K562 (cell line): ENCODE data around the gene PTP4A2. TPM values are rescaled to one million over a fixed set of nuclear protein-coding genes. Genes with fewer than 3 reads are reported as not detected.

ENCODE experiments used
- ATAC-seq: fragments of 200-7000 bp; cut with Tn5 transposase; 3 replicates; pipeline ENCODE4 v1.9.1; 2020; ENCODE audit warnings: moderate library complexity
- BruUV-seq: library from RNA; stranded (reverse); fragments of 400-500 nt; replicated peaks from 2 replicates; lab custom pipeline; 2021; lab: Mats Ljungman, UMichigan
- CTCF ChIA-PET: fragments of 300-600 bp; formaldehyde crosslinking; extraction: SDS; loops from one replicate; lab custom pipeline; 2021; ENCODE audit warnings: low intra/inter-chr PET ratio; lab: Yijun Ruan, JAX
- POLR2A ChIA-PET: fragments of 300-600, 350-650 bp; sonication (Branson Sonifier 250); formaldehyde crosslinking; extraction: SDS; loops from one replicate; lab custom pipeline; 2021; ENCODE audit warnings: antibody characterized with exemption, inconsistent platforms; lab: Yijun Ruan, JAX
- DNase-seq, 4 experiments: peaks; one replicate each; pipeline versions ENCODE4 v3.0.0 to v3.0.0-alpha.2; 2011 to 2018; ENCODE audit warnings: low spot score in 3 of 4, mixed read lengths in 3 of 4; ENCODE audit errors: extremely low read depth in 1 of 4
- FAIRE-seq: peaks from 2 replicates; lab custom pipeline; 2011; peaks lifted over from hg19 to GRCh38; lab: Jason Lieb, UNC
- H2AFZ ChIP-seq: 2 replicates; pipeline ENCODE4 v1.6.0; 2011; ENCODE audit warnings: low read depth, low read length, control low read depth, inconsistent platforms
- H3K27ac ChIP-seq: fragments of 200-600 bp; 3 replicates; pipeline ENCODE4 v1.8.0; 2011; ENCODE audit warnings: low read depth, mild to moderate bottlenecking, control low read depth, inconsistent platforms, low read length, moderate library complexity, mixed read lengths; ENCODE audit errors: extremely low read depth
- H3K27me3 ChIP-seq, 2 experiments: fragments of 300-600 bp in 1 of 2; 2 replicates in 1 of 2; 3 replicates in 1 of 2; pipeline versions ENCODE4 v1.6.0 to v1.8.0; 2011; ENCODE audit warnings: inconsistent platforms in 2 of 2, low read length in 2 of 2, mild to moderate bottlenecking in 1 of 2, mixed read lengths in 1 of 2, moderate library complexity in 1 of 2; ENCODE audit not compliant: control insufficient read depth in 2 of 2, insufficient read depth in 2 of 2
- H3K36me3 ChIP-seq: fragments of 300-600 bp; 3 replicates; pipeline ENCODE4 v1.8.0; 2011; ENCODE audit warnings: mild to moderate bottlenecking, low read length, inconsistent platforms; ENCODE audit not compliant: control insufficient read depth, insufficient read depth
- H3K4me1 ChIP-seq, 2 experiments: fragments of 200-600 bp in 1 of 2; replicated peaks in 1 of 2; 2 replicates in 1 of 2; 3 replicates in 1 of 2; pipeline versions ENCODE4 v1.5.1 to v1.8.0; 2011; ENCODE audit warnings: inconsistent platforms in 2 of 2, low read length in 2 of 2, mild to moderate bottlenecking in 1 of 2, mixed read lengths in 1 of 2, moderate library complexity in 1 of 2; ENCODE audit not compliant: control insufficient read depth in 2 of 2, insufficient read depth in 2 of 2
- H3K4me2 ChIP-seq: 2 replicates; pipeline ENCODE4 v1.6.1; 2011; ENCODE audit warnings: low read length, control low read depth, inconsistent platforms, mixed read lengths; ENCODE audit not compliant: insufficient read depth
- H3K4me3 ChIP-seq: fragments of 200-600 bp; sonication (generic), shearing (Covaris generic); 2 replicates; pipeline ENCODE4 v1.5.1; 2016; ENCODE audit warnings: control low read depth, inconsistent platforms
- H3K79me2 ChIP-seq: fragments of 200-600 bp; 3 replicates; pipeline ENCODE4 v1.8.0; 2011; ENCODE audit warnings: low read length, inconsistent platforms; ENCODE audit not compliant: control insufficient read depth, insufficient read depth
- H3K9ac ChIP-seq, 2 experiments: 2 replicates each; pipeline versions ENCODE4 v1.6.0 to v1.6.1; 2011; ENCODE audit warnings: low read depth in 2 of 2, low read length in 2 of 2, control low read depth in 1 of 2, inconsistent platforms in 1 of 2, mild to moderate bottlenecking in 1 of 2, mixed read lengths in 1 of 2; ENCODE audit not compliant: insufficient read depth in 1 of 2
- H3K9me1 ChIP-seq: one replicate; pipeline ENCODE4 v1.6.0; 2011; ENCODE audit warnings: inconsistent platforms, mild to moderate bottlenecking, low read length, moderate library complexity; ENCODE audit not compliant: control insufficient read depth, insufficient read depth
- H3K9me3 ChIP-seq: replicated peaks from 2 replicates; pipeline ENCODE4 v1.5.1; 2011; ENCODE audit warnings: low read depth, low read length, inconsistent platforms; ENCODE audit not compliant: control insufficient read depth, insufficient read depth
- H4K20me1 ChIP-seq: replicated peaks from 2 replicates; pipeline ENCODE4 v1.6.1; 2011; ENCODE audit warnings: low read length, inconsistent platforms, mixed read lengths; ENCODE audit not compliant: control insufficient read depth, insufficient read depth
- FOXO4 ChIP-seq: fragments of 450-650 bp; formaldehyde crosslinking; IDR thresholded peaks from 2 replicates; pipeline ENCODE4 v1.4.0; 2020; ENCODE audit warnings: mild to moderate bottlenecking, moderate library complexity
- HDAC6 ChIP-seq: IDR thresholded peaks from 2 replicates; pipeline ENCODE4 v1.6.1; 2012; ENCODE audit warnings: low read depth, mild to moderate bottlenecking, control low read depth, inconsistent platforms, low read length, moderate library complexity
- HDGF ChIP-seq: fragments of 450-650 bp; IDR thresholded peaks from 2 replicates; pipeline ENCODE4 v1.6.1; 2016
- HSF4 ChIP-seq: fragments of 250-450 bp; sonication (Bioruptor Pico); IDR thresholded peaks from 2 replicates; pipeline ENCODE4 v2.1.2; 2022; ENCODE audit warnings: mild to moderate bottlenecking, moderate library complexity, borderline replicate concordance
- ILK ChIP-seq: fragments of 450-650 bp; IDR thresholded peaks from 2 replicates; pipeline ENCODE4 v1.6.1; 2016; ENCODE audit warnings: missing genetic modification characterization, low read depth, mild to moderate bottlenecking, missing compliant biosample characterization, moderate library complexity, borderline replicate concordance
- TSC22D4 ChIP-seq: fragments of 450-650 bp; IDR thresholded peaks from 2 replicates; pipeline ENCODE4 v1.6.1; 2016; ENCODE audit warnings: missing genetic modification characterization, missing biosample characterization, control low read depth
- VEZF1 ChIP-seq: fragments of 200-800 bp; sonication (Bioruptor generic); IDR thresholded peaks from 2 replicates; pipeline ENCODE4 v1.6.1; 2017; ENCODE audit warnings: missing genetic modification characterization, missing compliant biosample characterization
- ZFP91 ChIP-seq: sonication (generic); formaldehyde crosslinking; IDR thresholded peaks from 2 replicates; pipeline ENCODE4 v1.8.0; 2022; ENCODE audit warnings: mild to moderate bottlenecking, missing genetic modification reagents
- ZKSCAN8 ChIP-seq: fragments of 200-800 bp; sonication (Bioruptor generic); IDR thresholded peaks from 2 replicates; pipeline ENCODE4 v1.6.1; 2016; ENCODE audit warnings: missing genetic modification characterization, missing compliant biosample characterization
- WGBS: fragments of 100-300 bp; shearing (Covaris generic); methylation state at CpG from one replicate; pipeline ENCODE4 v1.1.6; 2016; ENCODE audit warnings: low coverage, mixed read lengths; ENCODE audit not compliant: insufficient coverage; ENCODE audit errors: missing lambda C conversion rate; 5-methylcytosine and 5-hydroxymethylcytosine counted together
- in situ Hi-C: fragments of 300-500 bp; cut with MboI; formaldehyde crosslinking; loops from 4 replicates; pipeline ENCODE4 v1.15.0; 2018; ENCODE audit warnings: inconsistent platforms, mixed read lengths
- intact Hi-C: fragments of 100-400 bp; cut with micrococcal nuclease; formaldehyde crosslinking; loops from 2 replicates; pipeline ENCODE4 v1.14.2; 2022
- polyA plus RNA-seq, 8 experiments: library from polyadenylated mRNA; depleted of rRNA in 4 of 8; stranded (reverse) in 5 of 8; unstranded in 3 of 8; fragments of >200 nt; fragmentation: Nextera tagmentation in 2 of 8; fragmentation: Illumina TruSeq in 1 of 8; extraction: Ambion mirVana in 2 of 8; extraction: Trizol in 1 of 8; gene quantifications; 2 replicates each; pipeline versions ENCODE4 v1.2.1 to v1.2.3, GENCODE V29; 2011 to 2014; ENCODE audit warnings: inconsistent platforms in 1 of 8, missing spikeins in 1 of 8
- total RNA-seq, 7 experiments: library from RNA; depleted of rRNA in 6 of 7; stranded (reverse); fragments of >200 nt in 6 of 7; fragmentation: Illumina TruSeq in 2 of 7; extraction: Trizol in 2 of 7; gene quantifications; 2 replicates each; pipeline versions ENCODE4 v1.2.1 to v1.2.3, GENCODE V29; 2011 to 2021; ENCODE audit warnings: low replicate concordance in 1 of 7
- TF ChIP-seq, protein P1 (sequence below), 2 experiments: fragments of 450-650 bp in 1 of 2; sonication (generic) in 1 of 2; formaldehyde crosslinking; conservative IDR thresholded peaks; 2 replicates each; pipeline versions ENCODE4 v1.4.0 to v1.8.1; 2020 to 2022; ENCODE audit warnings: mild to moderate bottlenecking in 1 of 2, missing genetic modification reagents in 1 of 2

The PTP4A2 gene
- total and polyA plus RNA-seq, 9 of the 15 experiments (the other 6 are each of a cell fraction or from before 2014, with no cell fraction given) = 197 to 870 (median 480) TPM

GRCh38 chr1:31944205-31945089 lies 6.3 kb upstream of the PTP4A2 start (continued):
- TF ChIP-seq VEZF1 (CRISPR knock-in tag) (peak; percentile 99), ZKSCAN8 (CRISPR knock-in tag) (peak; percentile 85)
- TF ChIP-seq, all 486 proteins: peak for 263

GRCh38 chr1:31943546-31944184 lies 5.5 kb upstream of the PTP4A2 start:
- peak overlapping the region; percentile 77 for H2AFZ ChIP-seq
- H3K79me2 ChIP-seq = peaks cover 13% of the 10 kb centered on the region; the same call in 2 of the 3 replicates
- 5% methylated on average over 3 of the region's 3 CpGs for whole genome bisulfite sequencing
- CTCF ChIA-PET = interaction anchor here (0.7 kb wide), 1 partner anchor 153 kb away, joined by 8 read pairs; no protein-coding TSS in a partner anchor
- no peaks in the 10 kb centered on the region for H3K9me1 ChIP-seq
- H3K27ac ChIP-seq = peak overlapping the region; percentile 99
- no peaks in the 10 kb centered on the region for H3K9me3 ChIP-seq
- POLR2A ChIA-PET = interaction anchor here (0.6 to 9.6 kb wide), 22 partner anchors 10 to 1089 kb away, joined by 3 to 132 read pairs (median 3); no protein-coding TSS in a partner anchor
- H3K4me1 ChIP-seq = peaks cover 48 to 51% of the 10 kb centered on the region in 2 experiments
- intact Hi-C loops = loop anchor here (1.0 kb wide), 1 partner anchor 13 kb away; no protein-coding TSS in a partner anchor
- ATAC-seq = no peak
- in situ Hi-C loops = no loop called here
- no peaks in the 10 kb centered on the region for H3K36me3 ChIP-seq
- peak; percentile 11 for FAIRE-seq
- H4K20me1 ChIP-seq = no peaks in the 10 kb centered on the region
- H3K27me3 ChIP-seq = no peaks in the 10 kb centered on the region
- H3K4me2 ChIP-seq = peak overlapping the region; percentile 90
- H3K4me3 ChIP-seq = peak overlapping the region; percentile 53
- TSS peak; percentile 97 for BruUV-seq
- DNase-seq = peak in 1 of 4 experiments; percentile 49
- peak overlapping the region; percentile 88 to 95 for H3K9ac ChIP-seq
- TF ChIP-seq TSC22D4 (tag) (no peak), FOXO4 (0 out of 2 replicates have a peak, but pooled peaks have one; percentile 32), HDGF (peak; percentile 55; the same call in 1 of the 2 replicates), HSF4 (no peak), HDAC6 (no peak), ZFP91 (no peak), ILK (tag) (0 out of 2 replicates have a peak, but pooled peaks have one; percentile 40)
- TF ChIP-seq, protein P1, sequence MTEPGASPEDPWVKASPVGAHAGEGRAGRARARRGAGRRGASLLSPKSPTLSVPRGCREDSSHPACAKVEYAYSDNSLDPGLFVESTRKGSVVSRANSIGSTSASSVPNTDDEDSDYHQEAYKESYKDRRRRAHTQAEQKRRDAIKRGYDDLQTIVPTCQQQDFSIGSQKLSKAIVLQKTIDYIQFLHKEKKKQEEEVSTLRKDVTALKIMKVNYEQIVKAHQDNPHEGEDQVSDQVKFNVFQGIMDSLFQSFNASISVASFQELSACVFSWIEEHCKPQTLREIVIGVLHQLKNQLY (CRISPR knock-in tag; conservative IDR thresholded peaks at IDR 0.05) = no peak
